ENCODE data around the gene SYT6. TPM values are rescaled to one million over a fixed set of nuclear protein-coding genes. Genes with fewer than 3 reads are reported as not detected.

Gene SYT6
- total and polyA plus RNA-seq, 2 experiments from 2014 or later, result 1.2 to 2.6 TPM

- H3K4me2 ChIP-seq, result no peak overlapping the region
- 84% methylated on average over 4 of the region's 4 CpGs for WGBS (ENCODE audit: low lambda C conversion rate, missing lambda C conversion rate)
Observed at GRCh38 chr1:114076308-114076707, 77.4 kb downstream of the SYT6 start.

GRCh38 chr1:114075546-114076242 is 78.0 kb downstream of the SYT6 start:
- H3K4me2 ChIP-seq, result no peak overlapping the region
- H3K9me2 ChIP-seq (replicated peaks; ENCODE audit: insufficient read depth), result no peaks in the 10 kb centered on the region
- no peak for TF ChIP-seq EZH2phosphoT487 (IDR thresholded peaks at IDR 0.05; ENCODE audit: low read depth, severe bottlenecking, unreplicated experiment)
- TF ChIP-seq CTCF (IDR thresholded peaks at IDR 0.05; ENCODE audit: poor library complexity), result no peak
- no peak for TF ChIP-seq EZH2 (IDR thresholded peaks at IDR 0.05; ENCODE audit: borderline replicate concordance)
- H4K20me1 ChIP-seq (ENCODE audit: insufficient read depth, poor library complexity, severe bottlenecking), result no peaks in the 10 kb centered on the region
- H2AFZ ChIP-seq, result no peak overlapping the region
- H3K27me3 ChIP-seq, result no peaks in the 10 kb centered on the region
- DNase-seq (ENCODE audit: low spot score), result no peak
- peaks cover 11% of the 10 kb centered on the region for H3K9me3 ChIP-seq (ENCODE audit: low read depth)
- no peak overlapping the region for H3K4me3 ChIP-seq
- no peaks in the 10 kb centered on the region for H3K36me3 ChIP-seq (replicated peaks; ENCODE audit: insufficient read depth, low read depth)
- peaks cover 15% of the 10 kb centered on the region for H3K4me1 ChIP-seq (ENCODE audit: insufficient read depth)
- H3K79me2 ChIP-seq, result no peaks in the 10 kb centered on the region
- H3K27ac ChIP-seq, result no peak overlapping the region
- 41% methylated on average over 4 of the region's 4 CpGs for WGBS (ENCODE audit: low lambda C conversion rate, missing lambda C conversion rate)

More at GRCh38 chr1:114076308-114076707, 77.4 kb downstream of the SYT6 start:
- TF ChIP-seq EZH2phosphoT487 (IDR thresholded peaks at IDR 0.05; ENCODE audit: low read depth, severe bottlenecking, unreplicated experiment), result no peak
- TF ChIP-seq EZH2 (IDR thresholded peaks at IDR 0.05; ENCODE audit: borderline replicate concordance), result no peak
- TF ChIP-seq CTCF (IDR thresholded peaks at IDR 0.05; ENCODE audit: poor library complexity), result no peak
- H3K36me3 ChIP-seq (replicated peaks; ENCODE audit: insufficient read depth, low read depth), result no peaks in the 10 kb centered on the region
- H3K79me2 ChIP-seq, result no peaks in the 10 kb centered on the region
- no peak overlapping the region for H3K27ac ChIP-seq
- no peak for DNase-seq (ENCODE audit: low spot score)
- H2AFZ ChIP-seq, result no peak overlapping the region
- peaks cover 15% of the 10 kb centered on the region for H3K4me1 ChIP-seq (ENCODE audit: insufficient read depth)
- no peak overlapping the region for H3K4me3 ChIP-seq
- H4K20me1 ChIP-seq (ENCODE audit: insufficient read depth, poor library complexity, severe bottlenecking), result no peaks in the 10 kb centered on the region
- peaks cover 11% of the 10 kb centered on the region for H3K9me3 ChIP-seq (ENCODE audit: low read depth)
- no peaks in the 10 kb centered on the region for H3K27me3 ChIP-seq
- no peaks in the 10 kb centered on the region for H3K9me2 ChIP-seq (replicated peaks; ENCODE audit: insufficient read depth)

- Histone ChIP-seq H3K36me3 (replicated peaks; ENCODE audit: insufficient read depth, low read depth) (no peaks in the 10 kb centered on the region), H3K4me1 (ENCODE audit: insufficient read depth) (peaks cover 15% of the 10 kb centered on the region), H2AFZ (no peak overlapping the region), H4K20me1 (ENCODE audit: insufficient read depth, poor library complexity, severe bottlenecking) (no peaks in the 10 kb centered on the region), H3K4me2 (no peak overlapping the region), H3K79me2 (no peaks in the 10 kb centered on the region), H3K4me3 (no peak overlapping the region), H3K27me3 (no peaks in the 10 kb centered on the region), H3K9me3 (ENCODE audit: low read depth) (peaks cover 11% of the 10 kb centered on the region), H3K27ac (no peak overlapping the region), H3K9me2 (replicated peaks; ENCODE audit: insufficient read depth) (no peaks in the 10 kb centered on the region)
- DNase-seq (ENCODE audit: low spot score), result no peak
- WGBS (ENCODE audit: low lambda C conversion rate, missing lambda C conversion rate), result 46% methylated on average over 2 of the region's 2 CpGs
- TF ChIP-seq CTCF (IDR thresholded peaks at IDR 0.05; ENCODE audit: poor library complexity) (no peak), EZH2phosphoT487 (IDR thresholded peaks at IDR 0.05; ENCODE audit: low read depth, severe bottlenecking, unreplicated experiment) (no peak), EZH2 (IDR thresholded peaks at IDR 0.05; ENCODE audit: borderline replicate concordance) (no peak)
Observed at GRCh38 chr1:114075105-114075504, 78.6 kb downstream of the SYT6 start.

Data from hepatocyte (in vitro differentiated cells).